Measurements from ENCODE around the gene PRSS21.

GRCh38 chr16:2773188-2773968 lies 43.7 kb upstream of the PRSS21 start:
- TF ChIP-seq YY1 (IDR thresholded peaks at IDR 0.05; ENCODE audit: low read depth) (no peak), MAX (IDR thresholded peaks at IDR 0.05) (no peak), TAF1 (IDR thresholded peaks at IDR 0.05; ENCODE audit: low read depth) (no peak), TEAD4 (IDR thresholded peaks at IDR 0.05) (no peak), CREB1 (IDR thresholded peaks at IDR 0.05; ENCODE audit: low read depth) (no peak), EGR1 (IDR thresholded peaks at IDR 0.05) (no peak), REST (IDR thresholded peaks at IDR 0.05; ENCODE audit: low read depth) (no peak), FOXM1 (IDR thresholded peaks at IDR 0.05; ENCODE audit: borderline replicate concordance, low read depth) (no peak), CEBPB (IDR thresholded peaks at IDR 0.05) (no peak)
